ENCODE results near the gene MSI2.

MSI2 gene

GRCh38 chr17:57718878-57719277 is 462.6 kb downstream of the MSI2 start:
- no peak for DNase-seq (ENCODE audit: extremely low read depth in 1 of 2, low read depth in 1 of 2)

- no peak for DNase-seq (ENCODE audit: extremely low read depth in 1 of 2, low read depth in 1 of 2)
Observed at GRCh38 chr17:57720386-57721035, 464.2 kb downstream of the MSI2 start.

GRCh38 chr17:57721967-57722703 is 465.8 kb downstream of the MSI2 start:
- DNase-seq (ENCODE audit: extremely low read depth in 1 of 2, low read depth in 1 of 2), result no peak

GRCh38 chr17:57722704-57723043 is 466.4 kb downstream of the MSI2 start:
- no peak for DNase-seq (ENCODE audit: extremely low read depth in 1 of 2, low read depth in 1 of 2)

- no peak for DNase-seq (ENCODE audit: extremely low read depth in 1 of 2, low read depth in 1 of 2)
Observed at GRCh38 chr17:57723427-57724025, 467.2 kb downstream of the MSI2 start.

DNA sequence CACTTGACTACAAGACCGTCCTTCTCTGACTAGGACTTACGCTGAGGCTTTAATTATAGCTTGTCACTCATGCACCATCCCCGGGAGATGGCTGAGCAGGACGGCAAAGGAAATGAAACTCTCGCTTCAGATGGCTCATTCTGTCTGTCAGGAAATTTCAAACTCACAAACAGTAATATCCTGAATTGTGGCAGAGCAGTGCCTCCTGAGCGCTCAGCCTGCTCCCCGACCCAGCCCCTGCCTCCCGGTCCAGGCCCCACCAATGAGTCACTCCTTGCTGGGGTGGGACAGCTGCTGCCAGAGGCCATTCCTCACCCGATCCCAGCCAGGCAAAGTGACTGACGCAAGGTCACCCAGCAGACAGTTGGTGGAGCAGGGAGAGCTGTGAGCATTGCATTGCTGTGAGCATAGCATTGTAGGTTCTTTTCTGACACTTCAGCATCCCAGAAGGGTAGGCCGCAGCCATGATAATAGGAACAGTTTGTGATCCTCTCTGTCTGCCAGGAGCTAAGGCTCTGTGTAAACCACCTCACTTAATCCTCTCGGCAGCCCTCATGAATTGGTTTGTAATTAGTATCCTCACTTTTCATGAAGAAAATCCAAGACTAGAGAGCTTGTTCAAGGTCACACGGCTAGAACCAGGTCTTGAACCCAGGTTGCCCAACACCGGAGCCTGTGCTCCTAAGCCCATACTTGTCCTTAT is 467.9 kb downstream of the MSI2 start:
- no peak for DNase-seq (ENCODE audit: extremely low read depth in 1 of 2, low read depth in 1 of 2)

DNA sequence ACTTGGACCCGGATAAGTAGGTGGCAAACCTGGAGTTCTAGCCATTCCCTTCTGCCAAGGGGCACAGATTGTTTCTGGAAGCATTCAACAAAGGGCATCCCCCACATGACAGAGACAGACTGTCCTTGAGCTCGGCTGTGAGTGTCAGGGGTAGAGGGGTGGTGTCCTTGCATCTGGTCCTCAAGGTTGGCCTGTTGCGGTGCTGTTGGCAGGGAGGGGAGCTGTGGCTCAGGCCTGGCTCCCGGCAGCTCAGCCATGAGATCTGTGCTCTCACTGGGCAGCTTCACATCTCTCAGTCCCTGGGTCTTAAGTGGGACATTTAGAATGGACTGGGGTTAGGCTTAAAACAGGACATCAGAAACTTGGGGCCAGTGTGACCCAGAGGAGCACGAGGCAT is 468.4 kb downstream of the MSI2 start:
- no peak for DNase-seq (ENCODE audit: extremely low read depth in 1 of 2, low read depth in 1 of 2)

- DNase-seq (ENCODE audit: extremely low read depth in 1 of 2, low read depth in 1 of 2), result no peak
Observed at GRCh38 chr17:57726213-57726790, 470.0 kb downstream of the MSI2 start.

GRCh38 chr17:57726838-57727237 is 470.5 kb downstream of the MSI2 start:
- no peak for DNase-seq (ENCODE audit: extremely low read depth in 1 of 2, low read depth in 1 of 2)

DNA sequence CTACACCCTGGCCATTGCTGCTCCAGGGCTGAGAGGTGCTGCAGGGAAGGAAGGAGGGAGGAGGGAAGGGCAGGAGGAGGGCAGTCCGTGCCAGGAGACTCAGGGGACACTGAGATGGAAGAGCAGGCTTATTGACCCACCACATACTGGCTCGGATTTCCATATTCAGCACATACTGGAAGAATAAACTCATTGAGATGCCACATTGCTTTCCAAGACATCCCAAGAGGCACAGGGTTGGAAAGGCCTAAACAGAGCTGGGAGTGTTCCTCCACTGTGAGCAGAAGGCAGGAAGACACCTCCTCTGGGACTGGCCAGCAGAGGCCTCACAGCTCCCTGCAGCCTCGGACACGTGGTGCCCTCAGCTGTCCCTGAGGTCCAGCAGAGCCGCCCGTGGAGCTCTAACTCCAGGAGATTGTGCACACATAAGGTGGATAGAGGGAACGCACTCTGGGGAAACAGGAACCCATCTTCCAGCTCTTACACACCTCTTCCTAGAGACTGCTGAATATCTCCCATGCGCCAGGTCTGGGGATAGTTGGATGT is 471.4 kb downstream of the MSI2 start:
- no peak for DNase-seq (ENCODE audit: extremely low read depth in 1 of 2, low read depth in 1 of 2)

DNA sequence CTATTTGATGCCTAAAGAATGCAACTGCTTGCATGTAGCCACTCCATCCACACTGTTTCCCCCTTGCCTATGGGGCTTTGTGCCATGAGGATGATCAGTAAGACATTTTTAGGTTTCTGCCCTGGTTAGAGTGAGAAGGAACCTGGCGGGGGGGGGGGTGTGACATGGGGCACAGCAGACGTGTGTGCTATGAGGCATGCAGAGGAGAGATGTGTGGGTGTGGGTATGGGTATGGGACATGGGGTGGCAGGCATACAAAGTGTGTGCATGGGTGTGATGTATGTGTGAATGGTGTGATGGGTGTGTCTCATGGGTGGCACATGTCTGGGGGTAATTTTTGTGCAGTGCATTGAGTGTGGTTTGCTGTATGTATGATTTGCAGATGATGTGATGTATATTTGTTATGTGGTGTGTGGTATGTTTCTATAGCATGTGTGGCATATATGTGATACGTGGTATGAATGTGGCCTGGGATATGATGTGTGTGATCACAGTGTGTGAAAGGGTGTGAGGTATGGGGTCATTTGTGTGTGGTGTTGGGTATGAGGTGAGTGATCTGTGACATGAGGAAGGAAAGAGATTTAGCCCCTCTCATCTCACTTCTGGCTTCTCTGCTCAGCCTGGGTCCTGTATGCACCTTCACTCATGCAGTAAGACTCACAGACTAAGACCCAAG is 473.8 kb downstream of the MSI2 start:
- DNase-seq (ENCODE audit: extremely low read depth in 1 of 2, low read depth in 1 of 2), result no peak

- no peak for DNase-seq (ENCODE audit: extremely low read depth in 1 of 2, low read depth in 1 of 2)
Observed at GRCh38 chr17:57732062-57732461, 475.7 kb downstream of the MSI2 start.

GRCh38 chr17:57733085-57733484 is 476.8 kb downstream of the MSI2 start:
- no peak for DNase-seq (ENCODE audit: extremely low read depth in 1 of 2, low read depth in 1 of 2)
